HepG2 (cell line): ENCODE measurements around the gene GTF2H1. TPM values are rescaled to one million over a fixed set of nuclear protein-coding genes. Genes with fewer than 3 reads are reported as not detected.

Source experiments
- LRRFIP1 ChIP-seq: sonication (generic); formaldehyde crosslinking; conservative IDR thresholded peaks from 2 replicates; pipeline ENCODE4 v1.4.0; 2020; ENCODE audit warnings: missing genetic modification reagents
- PAX8 ChIP-seq: sonication (generic); formaldehyde crosslinking; IDR thresholded peaks from 2 replicates; pipeline ENCODE4 v1.8.0; 2022; ENCODE audit warnings: mild to moderate bottlenecking, missing genetic modification reagents, borderline replicate concordance
- RARG ChIP-seq: sonication (generic); formaldehyde crosslinking; IDR thresholded peaks from 2 replicates; pipeline ENCODE4 v1.4.0; 2020; ENCODE audit warnings: low read depth, mild to moderate bottlenecking, missing genetic modification reagents
- STAG1 ChIP-seq: sonication (generic); formaldehyde crosslinking; IDR thresholded peaks from 2 replicates; pipeline ENCODE4 v1.4.0; 2020; ENCODE audit warnings: missing genetic modification reagents
- TBX3 ChIP-seq: fragments of 450-650 bp; IDR thresholded peaks from 2 replicates; pipeline ENCODE4 v1.6.1; 2017; ENCODE audit warnings: antibody characterized with exemption, mild to moderate bottlenecking, inconsistent platforms, borderline replicate concordance
- TFDP1 ChIP-seq: IDR thresholded peaks from 2 replicates; pipeline ENCODE4 v1.6.1; 2016; ENCODE audit warnings: missing compliant biosample characterization, missing genetic modification reagents, borderline replicate concordance
- TSC22D2 ChIP-seq: sonication (generic); formaldehyde crosslinking; IDR thresholded peaks from 2 replicates; pipeline ENCODE4 v1.5.1; 2020; ENCODE audit warnings: missing genetic modification reagents, mild to moderate bottlenecking, borderline replicate concordance
- ZFAT ChIP-seq: sonication (generic); formaldehyde crosslinking; conservative IDR thresholded peaks from 2 replicates; pipeline ENCODE4 v1.8.1; 2023; ENCODE audit warnings: missing genetic modification reagents, inconsistent platforms
- ZNF138 ChIP-seq: sonication (generic); formaldehyde crosslinking; IDR thresholded peaks from 2 replicates; pipeline ENCODE4 v1.5.0; 2020; ENCODE audit warnings: mild to moderate bottlenecking, low read depth, missing genetic modification reagents
- ZNF142 ChIP-seq: sonication (generic); formaldehyde crosslinking; IDR thresholded peaks from 2 replicates; pipeline ENCODE4 v1.4.0; 2020; ENCODE audit warnings: missing genetic modification reagents
- ZNF574 ChIP-seq: sonication (generic); formaldehyde crosslinking; IDR thresholded peaks from 2 replicates; pipeline ENCODE4 v1.4.0; 2020; ENCODE audit warnings: missing genetic modification reagents
- ZNF720 ChIP-seq: sonication (generic); formaldehyde crosslinking; IDR thresholded peaks from 2 replicates; pipeline ENCODE4 v1.4.0; 2020; ENCODE audit warnings: missing genetic modification reagents
- ZSCAN5A ChIP-seq: sonication (generic); formaldehyde crosslinking; IDR thresholded peaks from 2 replicates; pipeline ENCODE4 v1.8.0; 2022; ENCODE audit warnings: mild to moderate bottlenecking, missing genetic modification reagents, borderline replicate concordance
- polyA plus RNA-seq, 8 experiments: library from polyadenylated mRNA; depleted of rRNA in 3 of 8; stranded (reverse) in 7 of 8; unstranded in 1 of 8; fragments of >200 nt; fragmentation: Illumina TruSeq in 4 of 8; extraction: Trizol in 4 of 8; gene quantifications; 2 replicates each; pipeline versions ENCODE4 v1.2.1 to v1.2.3, GENCODE V29; 2011 to 2016; ENCODE audit warnings: low read depth in 4 of 8, missing spikeins in 1 of 8, mixed read lengths in 1 of 8; ENCODE audit not compliant: insufficient read depth in 1 of 8
- total RNA-seq, 5 experiments: library from RNA; depleted of rRNA; stranded (reverse); fragments of >200 nt; fragmentation: Illumina TruSeq; extraction: Trizol; gene quantifications; 2 replicates each; pipeline ENCODE4 v1.2.3, GENCODE V29; 2016; ENCODE audit warnings: low read depth in 1 of 5

GTF2H1 gene
- total and polyA plus RNA-seq, 2 of the 13 experiments (the other 11 are each of a cell fraction or from before 2014, with no cell fraction given) = 15.7 to 51.4 TPM

- TF ChIP-seq ZNF142 (CRISPR knock-in tag) (peak; percentile 64; the same call in 1 of the 2 replicates), TBX3 (peak; percentile 88), ZFAT (CRISPR knock-in tag) (no peak), TSC22D2 (CRISPR knock-in tag) (peak; percentile 90; the same call in 1 of the 2 replicates), ZNF720 (no peak), STAG1 (CRISPR knock-in tag) (0 out of 2 replicates have a peak, but pooled peaks have one; percentile 4), LRRFIP1 (no peak), ZSCAN5A (CRISPR knock-in tag) (no peak), RARG (CRISPR knock-in tag) (no peak), PAX8 (CRISPR knock-in tag) (no peak), ZNF138 (CRISPR knock-in tag) (0 out of 2 replicates have a peak, but pooled peaks have one; percentile 21), TFDP1 (CRISPR knock-in tag) (peak; percentile 87), ZNF574 (CRISPR knock-in tag) (peak; percentile 92)
Measured at GRCh38 chr11:18321969-18322711, at the start of gene GTF2H1, which contains the start of gene HPS5 (continued).
